Left hindlimb (tissue), 1 donor: ENCODE measurements around the gene TRIM31.

Experiments
- DNase-seq: peaks from one replicate; pipeline ENCODE4 v3.0.0-alpha.2; 2018

Gene TRIM31, protein sequence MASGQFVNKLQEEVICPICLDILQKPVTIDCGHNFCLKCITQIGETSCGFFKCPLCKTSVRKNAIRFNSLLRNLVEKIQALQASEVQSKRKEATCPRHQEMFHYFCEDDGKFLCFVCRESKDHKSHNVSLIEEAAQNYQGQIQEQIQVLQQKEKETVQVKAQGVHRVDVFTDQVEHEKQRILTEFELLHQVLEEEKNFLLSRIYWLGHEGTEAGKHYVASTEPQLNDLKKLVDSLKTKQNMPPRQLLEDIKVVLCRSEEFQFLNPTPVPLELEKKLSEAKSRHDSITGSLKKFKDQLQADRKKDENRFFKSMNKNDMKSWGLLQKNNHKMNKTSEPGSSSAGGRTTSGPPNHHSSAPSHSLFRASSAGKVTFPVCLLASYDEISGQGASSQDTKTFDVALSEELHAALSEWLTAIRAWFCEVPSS

DNA sequence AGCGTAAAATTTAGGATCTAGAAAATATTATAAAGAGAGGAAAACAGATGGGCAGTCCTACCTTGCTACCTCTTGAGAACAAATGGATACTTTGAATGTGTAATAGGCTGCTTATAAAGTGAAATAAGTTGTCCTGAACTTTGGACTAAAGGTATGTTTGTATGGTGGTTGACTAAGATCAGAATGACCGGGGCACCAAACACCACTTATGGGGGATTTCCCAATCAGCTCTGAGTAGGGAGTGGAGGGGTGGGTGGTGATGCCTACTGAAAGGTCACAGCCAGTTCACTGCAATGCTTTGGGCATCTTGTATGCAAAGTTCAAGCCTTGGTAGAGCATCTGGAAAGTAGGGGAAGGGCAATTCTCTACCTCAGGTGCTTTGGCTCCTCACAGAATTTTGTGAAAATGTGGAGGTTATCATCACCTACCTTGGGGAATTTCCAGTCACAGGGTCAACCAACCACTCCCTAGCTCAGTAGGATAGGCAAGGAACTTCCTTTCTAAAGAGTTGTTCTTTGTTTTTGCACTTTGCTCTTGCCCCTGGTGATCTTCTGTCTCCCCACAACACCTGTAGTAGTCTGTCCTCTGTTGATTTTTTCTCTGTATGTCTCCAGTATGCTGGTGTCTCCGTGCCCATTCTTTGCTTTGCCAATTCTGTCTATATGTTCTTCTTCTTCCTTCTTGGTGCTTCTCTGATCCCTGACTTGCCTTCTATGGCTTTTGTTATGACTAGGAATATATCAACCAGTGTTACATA lies at the start of gene TRIM31:
TRIM31 (minus strand) TSS at position 88 of the 757 bp plus-strand sequence. CDS start 285 bp downstream, outside the sequence.
- no peak for DNase-seq

DNA sequence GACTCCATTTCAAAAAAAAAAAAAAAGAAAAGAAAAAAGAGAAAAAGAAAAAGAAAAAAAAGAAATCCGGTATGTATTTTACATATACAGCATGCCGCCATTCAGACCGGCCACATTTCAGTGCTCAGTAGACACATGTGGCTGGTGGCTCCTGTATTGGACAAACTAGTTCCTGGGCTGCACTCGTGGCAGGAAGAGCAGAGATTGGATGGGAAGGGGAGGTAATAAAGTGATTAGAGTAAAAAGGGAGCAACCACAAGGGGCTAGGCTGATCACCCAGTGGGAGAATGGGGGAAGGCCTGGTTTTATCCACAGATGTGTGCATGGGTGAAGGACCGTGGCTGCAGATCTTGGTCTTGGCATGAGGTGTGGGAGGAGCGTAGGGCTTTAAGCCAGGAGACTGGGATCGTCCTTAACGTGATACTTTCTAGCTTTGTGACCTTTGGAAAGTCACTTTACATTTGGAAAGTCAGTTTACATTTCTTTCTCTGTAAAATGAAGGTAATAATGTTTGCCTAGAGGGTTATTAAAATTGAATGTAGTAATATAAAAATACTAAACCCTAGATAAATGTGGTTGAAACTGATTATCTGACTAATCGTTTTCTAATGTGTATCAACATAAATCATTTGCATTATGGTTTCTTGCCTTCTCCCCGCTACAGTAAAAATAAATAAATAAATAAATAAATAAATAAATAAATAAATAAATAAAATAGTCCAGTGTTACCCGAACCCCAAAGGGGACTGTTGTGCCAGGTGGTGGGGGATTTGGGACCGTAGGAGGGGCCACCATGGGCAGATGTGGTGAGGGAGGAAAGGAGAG lies 49.6 kb upstream of the TRIM31 start:
- DNase-seq = no peak

DNA sequence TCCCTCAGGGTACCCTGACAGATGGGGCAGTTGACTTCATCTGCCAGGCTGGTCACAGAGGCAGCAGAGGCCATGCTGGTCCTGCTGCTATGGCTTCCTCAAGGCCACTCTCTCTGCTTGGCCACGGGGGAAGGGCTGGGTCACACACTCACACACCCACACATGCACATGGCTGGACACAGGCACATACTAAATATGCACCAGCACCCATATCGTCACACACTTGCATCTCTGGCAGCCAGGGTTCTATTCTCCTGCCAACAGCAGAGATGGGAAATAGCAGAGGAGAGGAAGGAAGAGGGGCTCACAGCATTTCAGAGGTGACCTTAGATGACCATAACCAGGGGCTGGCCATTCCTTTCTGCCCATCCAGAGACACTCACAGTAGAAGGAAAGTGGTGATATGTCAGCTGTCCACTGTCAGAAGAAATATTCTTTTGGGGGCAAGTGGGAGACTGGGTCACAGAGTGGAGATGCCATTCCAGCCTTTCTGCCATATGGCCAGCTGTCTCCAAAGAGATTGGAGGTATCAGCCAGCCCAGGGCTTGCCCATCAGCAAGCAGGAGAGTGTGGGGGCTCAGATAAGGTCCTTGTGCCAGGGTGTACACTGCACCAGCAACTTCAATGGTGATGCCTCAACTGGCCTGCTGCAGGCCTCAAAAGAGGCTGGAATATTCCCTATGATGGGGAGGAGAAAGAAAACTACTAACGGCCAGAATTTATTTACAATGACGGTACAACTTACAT lies 48.1 kb upstream of the TRIM31 start, which contains the start of gene TRIM10:
TRIM10 (minus strand) TSS at position 427 of the 747 bp plus-strand sequence; CDS start at position 74, 353 bp downstream.
- DNase-seq = no peak

DNA sequence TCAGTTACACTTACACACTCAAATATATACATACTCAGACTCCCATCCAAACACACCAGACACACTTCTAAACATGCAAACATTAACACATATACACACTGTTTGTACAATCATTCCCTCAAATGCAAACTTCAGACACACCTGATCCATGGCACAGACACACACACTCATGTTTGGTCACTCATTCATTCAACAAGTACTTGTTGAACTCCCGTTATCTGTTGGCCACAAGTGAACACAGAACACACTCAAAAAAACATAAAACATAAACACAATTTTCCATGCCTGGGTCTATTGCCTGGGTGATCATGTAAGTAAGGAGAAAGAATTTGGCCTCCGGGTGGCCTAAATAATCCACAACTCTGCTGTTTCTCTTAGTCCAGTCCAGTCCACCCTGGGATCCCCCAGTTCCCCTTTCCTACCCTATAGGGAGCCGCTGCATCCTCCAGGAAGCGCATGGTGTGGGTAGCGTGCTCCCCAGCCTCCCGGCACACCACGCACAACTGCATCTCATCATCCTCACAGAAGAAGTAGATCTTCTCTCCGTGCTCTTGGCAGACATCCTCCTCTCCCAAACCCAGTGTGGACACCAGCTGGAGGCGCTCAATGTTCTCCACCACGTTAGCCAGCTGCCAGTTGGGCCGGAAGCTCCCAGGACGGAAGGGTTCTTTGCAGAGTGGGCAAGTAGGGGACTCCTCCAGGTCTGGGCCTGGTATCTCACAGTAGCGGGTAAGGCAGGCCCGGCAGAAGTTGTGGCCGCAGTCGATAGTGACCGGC lies 47.3 kb upstream of the TRIM31 start:
- DNase-seq = no peak

DNA sequence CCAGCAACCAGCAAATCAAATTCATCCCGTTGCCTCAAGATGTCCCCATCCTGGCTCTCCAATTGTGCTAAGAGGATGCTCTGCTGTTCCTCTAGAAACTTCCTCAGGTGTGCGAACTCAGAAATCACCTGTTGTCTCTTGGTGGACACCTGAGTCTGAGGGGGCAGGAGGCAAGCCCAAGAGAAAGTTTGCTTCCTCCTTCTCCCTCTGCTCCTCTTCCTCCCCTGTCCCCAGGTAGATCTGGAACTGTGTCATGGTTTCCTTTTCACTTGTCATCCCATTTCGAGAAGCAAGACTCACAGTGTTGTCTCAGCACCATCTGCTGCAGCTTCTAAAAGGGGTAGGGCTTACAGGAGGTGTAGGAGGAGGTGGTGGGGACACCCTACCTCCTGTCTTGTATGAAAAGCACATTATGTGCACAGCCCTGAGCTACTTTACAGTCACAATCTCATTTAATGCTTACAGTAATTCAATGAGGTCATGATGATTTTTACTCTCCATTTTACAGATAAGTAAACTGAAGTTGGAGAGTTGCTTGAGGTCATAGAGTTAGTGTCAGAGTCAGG lies 45.7 kb upstream of the TRIM31 start:
- DNase-seq = no peak

DNA sequence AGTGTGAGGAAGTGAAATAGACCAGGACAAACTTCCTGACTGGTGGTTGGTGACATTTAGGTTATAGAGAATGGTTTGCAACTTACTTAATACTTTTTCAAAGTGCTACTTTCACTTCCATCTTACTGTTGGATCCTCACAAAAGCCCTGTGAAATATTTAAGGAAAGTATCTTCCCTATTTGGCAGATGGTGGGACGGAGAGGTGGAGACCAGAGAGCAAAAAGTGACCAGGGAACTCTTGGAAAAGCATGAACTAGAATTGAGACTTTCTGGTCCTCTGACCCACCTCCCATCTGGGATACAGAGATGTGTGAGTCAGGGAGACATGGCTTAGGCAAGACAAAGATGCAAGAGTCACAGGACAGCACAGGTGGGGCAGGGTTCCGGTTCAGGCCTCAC lies 45.1 kb upstream of the TRIM31 start:
- no peak for DNase-seq

DNA sequence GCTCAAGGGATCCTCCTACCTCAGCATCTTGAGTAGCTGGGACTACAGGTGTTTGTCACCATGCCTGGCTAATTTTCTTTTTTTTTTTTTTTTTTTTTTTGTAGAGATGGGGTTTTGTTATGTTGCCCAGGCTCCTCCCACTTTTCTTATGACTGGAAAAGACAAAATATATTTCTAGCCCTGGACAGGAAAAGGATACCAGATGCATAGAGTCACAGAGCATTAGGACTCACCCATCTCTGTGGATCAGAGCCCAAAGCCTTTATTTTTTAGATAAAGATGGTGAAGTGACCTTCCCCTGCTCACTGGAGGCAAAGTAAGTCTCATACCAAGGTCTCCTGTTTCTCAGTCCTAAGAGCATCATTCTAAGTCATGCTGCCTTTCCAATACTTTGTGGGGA lies 44.7 kb upstream of the TRIM31 start:
- no peak for DNase-seq

DNA sequence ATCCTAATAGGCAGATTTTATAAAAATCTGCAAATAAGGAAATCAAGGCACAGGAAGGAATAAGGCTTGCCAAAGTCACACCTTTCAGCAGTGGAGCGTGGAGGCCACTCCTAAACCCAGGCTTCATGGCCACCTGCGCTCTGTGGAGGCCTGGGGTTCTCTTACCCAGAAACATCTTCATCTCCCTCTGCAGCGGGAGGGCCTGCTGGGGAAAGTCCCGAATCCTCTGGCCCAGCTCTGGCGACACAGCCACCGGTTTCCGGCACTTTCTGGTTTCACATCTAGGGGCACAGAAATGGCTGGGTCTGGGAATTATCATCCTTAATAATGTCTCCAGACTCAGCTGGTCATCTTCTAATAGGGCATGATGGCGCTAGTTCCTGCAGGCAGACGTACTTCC lies 43.9 kb upstream of the TRIM31 start:
- no peak for DNase-seq

DNA sequence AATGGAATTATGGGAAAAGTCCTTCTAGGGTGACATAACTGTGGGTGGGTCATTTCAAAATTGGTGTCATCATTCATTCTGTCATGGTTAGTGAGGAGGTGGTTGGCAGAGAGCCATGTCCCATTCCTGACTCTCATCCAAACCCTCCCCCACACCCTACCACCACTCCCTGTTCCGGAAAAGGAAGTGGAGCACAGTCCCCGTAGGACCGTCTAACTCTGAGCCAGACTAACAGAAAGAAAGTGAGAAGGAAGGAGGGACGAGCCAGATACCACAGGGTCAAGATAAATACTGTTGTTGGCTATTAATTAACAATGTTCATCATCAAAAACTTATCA lies 43.3 kb upstream of the TRIM31 start:
- DNase-seq = no peak

DNA sequence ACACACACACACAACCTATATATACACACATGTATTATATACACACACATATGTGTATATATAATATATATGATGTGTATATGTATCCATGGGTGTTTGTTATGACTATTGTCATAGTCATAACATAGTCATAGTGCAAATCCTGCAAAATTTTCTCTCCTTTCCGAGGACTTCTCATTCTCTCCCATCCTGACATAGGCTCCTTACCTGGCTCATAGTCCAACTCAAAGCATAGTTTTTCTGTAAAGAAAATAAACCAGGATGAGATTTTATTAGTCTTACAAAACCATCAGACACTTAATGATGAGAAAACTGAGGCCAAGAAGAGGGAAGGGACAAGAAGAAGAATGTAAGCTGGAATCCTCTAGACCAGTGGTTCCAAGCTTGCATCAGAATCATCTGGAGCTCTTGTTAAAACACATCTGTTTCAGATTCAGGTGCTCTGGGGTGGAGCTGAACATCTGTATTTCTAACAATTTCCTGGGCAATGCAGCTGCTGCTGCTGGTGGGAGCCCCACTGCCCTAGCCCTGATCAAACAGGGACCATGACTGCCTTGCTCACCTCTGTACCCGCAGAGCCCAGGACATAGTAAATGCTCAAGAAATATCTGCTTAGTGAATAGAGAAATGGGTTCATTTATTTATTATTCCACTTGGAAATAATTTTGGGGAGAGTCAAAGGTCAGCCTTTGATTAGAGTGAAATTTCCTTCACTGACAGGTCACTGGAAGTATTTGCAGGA lies 42.8 kb upstream of the TRIM31 start:
- no peak for DNase-seq

DNA sequence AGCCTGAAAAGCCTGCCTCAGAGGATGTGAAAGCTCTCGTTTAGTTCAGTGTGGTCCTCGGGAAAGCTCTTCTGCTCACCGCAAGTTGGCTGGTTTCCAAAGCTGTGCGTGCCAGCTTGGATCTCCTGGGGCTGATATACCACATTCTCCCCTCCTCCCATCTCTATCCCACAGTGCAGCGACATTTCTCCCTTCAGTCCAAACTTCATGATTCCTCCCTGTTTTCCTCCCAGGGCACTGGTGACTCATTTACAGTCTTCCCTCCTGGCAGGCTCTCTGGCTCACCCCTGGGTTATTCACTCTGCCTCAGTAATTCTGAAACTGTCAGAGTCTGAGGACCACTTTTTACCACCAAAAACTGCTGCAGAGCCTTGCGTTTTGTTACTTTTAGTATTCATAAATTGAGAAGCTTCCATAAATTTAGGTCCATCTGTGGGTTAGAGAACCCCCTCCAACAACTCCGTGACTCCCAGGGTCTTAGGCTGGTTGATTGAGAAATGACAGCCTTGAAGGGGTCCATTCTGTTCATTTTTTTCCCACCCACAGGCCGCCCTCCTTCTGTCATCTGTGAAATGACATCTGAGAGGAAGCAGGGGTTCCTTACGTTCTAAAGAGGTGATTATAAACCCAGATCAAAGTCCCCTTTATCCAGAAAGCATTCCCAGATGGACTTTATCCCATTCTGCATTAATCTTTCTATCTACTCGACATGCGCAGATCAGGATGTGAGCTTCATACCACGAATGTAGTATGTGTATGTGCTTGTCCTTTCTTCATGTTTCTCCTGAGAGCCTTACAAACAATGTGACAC lies 42.0 kb upstream of the TRIM31 start:
- DNase-seq = no peak

DNA sequence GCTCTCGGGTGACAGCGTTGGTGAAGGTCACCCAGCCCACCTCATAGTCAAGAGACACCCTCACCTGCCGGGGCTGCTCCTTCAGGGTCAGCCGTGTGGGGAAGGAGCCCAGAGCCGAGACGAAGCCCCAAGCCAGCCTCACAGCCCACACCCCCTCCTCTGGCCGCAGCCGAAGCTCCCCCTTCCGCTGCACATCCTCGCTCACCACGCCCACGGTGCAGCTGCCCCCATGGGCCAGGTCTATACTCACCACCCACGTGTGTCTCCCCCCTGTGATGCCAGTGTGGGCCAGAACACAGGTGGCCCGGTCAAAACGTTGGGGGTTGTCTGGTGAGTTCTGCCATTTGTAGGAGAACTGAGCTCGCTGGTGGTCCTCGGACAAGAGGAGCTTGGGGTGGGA lies 41.2 kb upstream of the TRIM31 start:
- no peak for DNase-seq

DNA sequence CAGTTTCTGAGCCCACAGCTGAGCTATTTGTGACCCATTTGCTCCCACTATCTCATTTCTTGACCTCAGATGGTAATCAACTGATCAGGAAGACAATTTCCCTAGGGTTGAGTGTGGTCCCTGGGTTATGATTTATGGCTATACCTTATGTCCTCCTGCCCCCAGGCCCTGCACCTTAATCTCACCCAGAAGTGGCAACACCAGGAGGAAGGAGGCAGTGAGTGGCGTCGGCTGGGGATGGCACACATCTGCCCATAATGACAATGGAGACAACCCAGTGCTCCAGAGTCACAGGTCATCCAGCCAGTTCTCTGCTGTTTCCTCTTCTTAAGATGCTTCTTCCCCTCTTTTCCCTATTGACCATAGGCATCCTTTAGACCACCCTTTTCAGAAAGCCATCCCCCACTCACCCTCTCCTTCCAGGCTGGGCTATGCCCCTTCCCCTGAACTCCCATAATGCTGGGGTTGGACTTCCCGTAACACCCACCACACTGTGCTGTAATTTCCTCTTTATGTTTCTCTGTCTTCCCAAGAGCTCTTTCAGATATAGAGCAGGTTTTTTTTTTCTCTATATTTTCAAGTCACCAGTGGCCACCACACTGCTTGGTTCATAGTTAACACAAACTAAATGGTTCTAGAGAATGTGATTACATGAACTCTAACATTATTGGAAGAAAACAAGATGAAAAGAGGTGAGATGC lies 40.2 kb upstream of the TRIM31 start:
- no peak for DNase-seq

DNA sequence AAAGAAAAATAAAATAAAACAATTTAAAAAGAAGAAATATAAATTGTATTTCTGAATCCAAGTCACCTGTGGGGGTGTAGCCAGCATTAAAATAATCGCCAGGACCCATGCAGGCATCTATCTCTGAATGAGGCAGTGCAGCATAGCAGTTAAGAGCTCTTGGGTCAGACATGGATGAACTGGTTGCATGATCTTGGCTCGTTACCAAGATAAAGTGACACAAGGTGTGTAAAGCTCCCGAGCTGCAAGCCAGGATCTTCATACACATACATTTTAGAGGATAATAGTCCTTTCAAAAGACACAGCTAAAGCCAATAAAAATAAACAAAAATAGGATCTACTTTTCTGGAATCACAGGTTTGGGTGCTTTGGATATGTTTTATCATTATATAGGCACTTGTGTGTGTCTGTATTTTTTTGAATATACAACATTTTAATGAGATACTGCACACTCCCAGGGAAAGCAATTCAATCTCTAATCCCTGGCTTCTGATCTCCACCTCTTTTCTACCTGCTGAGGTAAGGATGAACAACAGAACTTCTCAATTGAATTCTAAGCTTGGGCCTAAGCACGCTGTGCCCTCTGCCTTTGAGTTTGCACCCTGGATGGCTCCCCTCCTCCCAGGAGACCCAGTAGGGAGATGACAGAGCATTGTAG lies 39.3 kb upstream of the TRIM31 start:
- no peak for DNase-seq

DNA sequence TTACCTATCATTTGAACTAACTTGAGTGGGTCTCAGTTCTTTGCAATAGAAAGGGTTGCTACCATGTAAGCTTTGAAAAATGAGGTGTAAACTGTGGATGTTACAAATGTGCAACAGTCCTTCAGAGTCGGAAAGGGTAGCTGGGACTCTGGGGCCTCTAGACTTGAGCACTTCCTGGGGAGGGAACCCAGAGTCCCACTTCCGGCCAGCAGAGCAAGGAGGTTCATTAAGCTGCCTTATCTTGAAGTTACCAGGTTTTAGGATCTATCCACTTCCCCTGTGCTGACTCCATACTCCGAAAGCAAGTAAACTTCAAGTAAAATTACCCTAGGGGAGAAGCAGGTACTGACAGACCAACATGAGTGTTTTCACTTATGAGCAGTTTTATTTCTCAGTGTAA lies 38.7 kb upstream of the TRIM31 start:
- no peak for DNase-seq

DNA sequence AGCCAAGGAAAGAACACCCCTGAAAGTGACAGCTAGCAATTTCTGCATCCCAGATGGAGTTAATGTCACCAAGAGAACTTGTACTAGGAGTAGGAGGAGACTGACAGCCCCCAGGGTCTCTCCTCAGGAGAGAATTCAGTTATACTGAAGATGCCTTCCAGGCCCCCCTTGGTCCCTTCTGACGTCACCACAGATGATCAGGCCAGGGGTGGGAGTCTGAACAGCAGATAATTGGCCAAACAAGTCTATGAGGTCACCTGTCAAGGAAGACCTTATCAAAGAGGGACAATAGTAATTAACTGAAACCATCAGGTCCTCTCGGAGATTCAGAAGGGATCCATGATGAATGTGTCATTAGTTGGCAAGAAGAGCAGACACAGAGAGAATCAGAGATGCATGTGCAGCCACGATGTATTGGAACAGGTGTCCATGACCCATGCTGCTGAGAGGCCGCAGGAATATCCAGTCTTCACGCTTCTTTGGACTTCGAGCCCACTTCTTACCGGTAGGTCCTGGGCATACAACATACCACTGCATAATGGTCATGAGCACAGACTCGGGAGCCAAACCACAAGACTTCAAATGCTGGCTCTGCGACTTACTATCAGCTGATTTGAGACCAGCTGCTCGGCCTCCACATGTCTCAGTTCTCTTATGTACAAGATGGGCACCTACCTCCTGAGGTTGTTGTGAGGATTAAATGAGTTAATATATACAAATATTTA lies 37.9 kb upstream of the TRIM31 start:
- DNase-seq = no peak

DNA sequence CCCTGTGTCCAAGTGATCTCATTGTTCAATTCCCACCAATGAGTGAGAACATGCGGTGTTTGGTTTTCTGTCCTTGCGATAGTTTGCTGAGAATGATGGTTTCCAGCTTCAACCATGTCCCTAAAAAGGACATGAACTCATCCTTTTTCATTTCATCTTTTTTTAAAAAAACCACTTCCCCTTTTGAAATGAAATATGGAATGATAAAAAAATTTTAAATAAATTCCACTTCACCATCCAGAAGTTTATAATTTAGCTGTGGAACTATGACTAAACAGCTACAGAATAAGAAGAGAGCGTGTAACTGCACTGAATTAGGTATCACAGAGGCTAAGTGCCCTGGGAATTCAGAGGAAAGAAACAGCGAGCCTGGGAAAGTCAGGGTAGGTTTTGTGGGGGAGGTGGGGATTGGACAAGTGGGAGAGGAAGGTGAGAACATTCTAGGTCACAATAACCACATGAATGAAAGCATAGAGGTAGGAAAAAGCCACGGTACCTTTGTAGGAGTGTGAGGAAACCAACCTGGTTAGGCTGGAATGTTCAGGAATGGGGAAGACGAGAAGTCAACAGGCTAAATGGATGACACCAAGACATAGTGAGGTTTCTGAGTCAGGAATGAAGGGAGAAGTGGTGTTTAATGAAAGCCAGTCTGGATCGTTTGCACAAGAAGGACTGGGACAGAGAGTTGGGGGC lies 37.1 kb upstream of the TRIM31 start:
- DNase-seq = no peak
